Stimulated activated naive CD8-positive, alpha-beta T cell treated with anti-CD3 and anti-CD28 coated beads, Interleukin-15, Interleukin-2, amounts not matched to agents 100 ng/mL and 50 ng/mL, for 24 hours (primary cell): ENCODE measurements around the gene MFSD2B.

ENCODE experiments used
- H3K27ac Mint-ChIP-seq: one replicate; pipeline ENCODE4 v1.8.0; 2021; ENCODE audit warnings: mild to moderate bottlenecking, mixed read lengths
- H3K27me3 Mint-ChIP-seq: one replicate; pipeline ENCODE4 v1.8.0; 2021; ENCODE audit warnings: mixed read lengths
- H3K36me3 Mint-ChIP-seq: one replicate; pipeline ENCODE4 v1.8.0; 2021; ENCODE audit warnings: low read depth, mixed read lengths
- H3K4me1 Mint-ChIP-seq: one replicate; pipeline ENCODE4 v1.8.0; 2021; ENCODE audit warnings: low read depth, mixed read lengths
- H3K4me3 Mint-ChIP-seq: one replicate; pipeline ENCODE4 v1.8.0; 2021; ENCODE audit warnings: mild to moderate bottlenecking, mixed read lengths
- H3K9me3 Mint-ChIP-seq: one replicate; pipeline ENCODE4 v1.8.0; 2021; ENCODE audit warnings: mixed read lengths

Gene MFSD2B

GRCh38 chr2:24055750-24056149 lies 45.9 kb downstream of the MFSD2B start:
- no peaks in the 10 kb centered on the region for H3K27me3 Mint-ChIP-seq
- no peak overlapping the region for H3K4me3 Mint-ChIP-seq
- no peaks in the 10 kb centered on the region for H3K36me3 Mint-ChIP-seq
- H3K9me3 Mint-ChIP-seq, result no peaks in the 10 kb centered on the region
- H3K4me1 Mint-ChIP-seq, result no peaks in the 10 kb centered on the region
- H3K27ac Mint-ChIP-seq, result no peak overlapping the region

GRCh38 chr2:24058564-24059271 lies 48.8 kb downstream of the MFSD2B start:
- H3K4me1 Mint-ChIP-seq, result no peaks in the 10 kb centered on the region
- no peak overlapping the region for H3K4me3 Mint-ChIP-seq
- H3K36me3 Mint-ChIP-seq, result no peaks in the 10 kb centered on the region
- no peaks in the 10 kb centered on the region for H3K9me3 Mint-ChIP-seq
- H3K27ac Mint-ChIP-seq, result no peak overlapping the region
- no peaks in the 10 kb centered on the region for H3K27me3 Mint-ChIP-seq

GRCh38 chr2:24065341-24065740 lies 55.5 kb downstream of the MFSD2B start:
- H3K36me3 Mint-ChIP-seq, result peaks cover 37% of the 10 kb centered on the region
- H3K27ac Mint-ChIP-seq, result no peak overlapping the region
- H3K27me3 Mint-ChIP-seq, result no peaks in the 10 kb centered on the region
- H3K9me3 Mint-ChIP-seq, result no peaks in the 10 kb centered on the region
- no peak overlapping the region for H3K4me3 Mint-ChIP-seq
- H3K4me1 Mint-ChIP-seq, result no peaks in the 10 kb centered on the region

- peak overlapping the region; percentile 34 for H3K27ac Mint-ChIP-seq
- no peak overlapping the region for H3K4me3 Mint-ChIP-seq
- H3K27me3 Mint-ChIP-seq, result no peaks in the 10 kb centered on the region
- no peaks in the 10 kb centered on the region for H3K9me3 Mint-ChIP-seq
- H3K36me3 Mint-ChIP-seq, result peaks cover 59% of the 10 kb centered on the region
- H3K4me1 Mint-ChIP-seq, result peaks cover 31% of the 10 kb centered on the region
Observed at GRCh38 chr2:24072259-24072658, 62.4 kb downstream of the MFSD2B start.

- Mint-ChIP-seq H3K4me1 (peaks cover 37% of the 10 kb centered on the region), H3K27me3 (no peaks in the 10 kb centered on the region), H3K4me3 (peak overlapping the region; percentile 99), H3K9me3 (no peaks in the 10 kb centered on the region), H3K27ac (no peak overlapping the region), H3K36me3 (peaks cover 43% of the 10 kb centered on the region)
Observed at GRCh38 chr2:24073816-24074215, 63.9 kb downstream of the MFSD2B start.

GRCh38 chr2:24075259-24075658 lies 65.4 kb downstream of the MFSD2B start:
- Mint-ChIP-seq H3K4me3 (peak overlapping the region; percentile 99), H3K4me1 (peaks cover 37% of the 10 kb centered on the region), H3K27ac (peak overlapping the region; percentile 96), H3K9me3 (no peaks in the 10 kb centered on the region), H3K36me3 (peaks cover 30% of the 10 kb centered on the region), H3K27me3 (no peaks in the 10 kb centered on the region)
